ENCODE results near the gene IFIT1B. TPM values are rescaled to one million over a fixed set of nuclear protein-coding genes. Genes with fewer than 3 reads are reported as not detected.
"Not testable (repeated sequence)": the region's sequence is repeated elsewhere in the genome, so short reads cannot be mapped to it uniquely, and the experiment has no call there.

The IFIT1B gene
- total RNA-seq, 1 donor from 2014 or later = not detected

DNA sequence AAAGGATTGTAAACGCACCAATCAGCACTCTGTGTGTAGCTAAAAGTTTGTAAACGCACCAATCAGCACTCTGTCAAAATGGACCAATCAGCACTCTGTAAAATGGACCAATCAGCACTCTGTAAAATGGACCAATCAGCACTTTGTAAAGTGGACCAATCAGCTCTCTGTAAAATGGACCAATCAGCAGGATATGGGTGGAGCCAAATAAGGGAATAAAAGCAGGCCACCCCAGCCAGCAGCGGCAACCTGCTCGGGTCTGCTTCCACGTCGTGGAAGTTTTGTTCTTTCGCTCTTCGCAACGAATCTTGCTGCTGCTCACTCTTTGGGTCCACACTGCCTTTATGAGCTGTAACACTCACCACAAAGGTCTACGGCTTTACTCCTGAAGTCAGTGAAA, 34.4 kb downstream of the IFIT1B start:
- DNase-seq (ENCODE audit: low read depth in 2 of 2) = not testable (repeated sequence)

DNA sequence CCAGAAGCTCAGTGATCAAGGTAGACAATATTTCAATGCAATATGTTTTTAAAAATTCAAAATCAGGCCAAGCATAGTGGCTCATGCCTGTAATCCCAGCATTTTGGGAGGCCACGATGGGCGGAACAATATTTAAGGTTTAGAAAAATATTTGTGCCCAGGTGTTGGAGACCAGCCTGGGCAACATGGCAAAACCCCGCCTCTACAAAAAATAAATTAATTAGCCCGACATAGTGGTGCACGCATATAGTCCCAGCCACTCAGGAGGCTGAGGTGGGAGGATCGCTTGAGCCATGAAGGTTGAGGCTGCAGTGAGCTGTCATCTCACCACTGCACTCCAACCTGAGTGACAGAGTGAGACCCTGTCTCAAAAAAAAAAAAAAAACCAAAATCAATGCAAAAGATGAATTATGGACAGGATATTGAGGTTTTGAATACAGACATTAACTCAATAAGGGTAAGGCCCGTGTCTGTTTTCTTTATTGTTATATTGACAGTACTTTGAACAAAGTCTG, 35.6 kb downstream of the IFIT1B start:
- DNase-seq (ENCODE audit: low read depth in 2 of 2) = no peak

DNA sequence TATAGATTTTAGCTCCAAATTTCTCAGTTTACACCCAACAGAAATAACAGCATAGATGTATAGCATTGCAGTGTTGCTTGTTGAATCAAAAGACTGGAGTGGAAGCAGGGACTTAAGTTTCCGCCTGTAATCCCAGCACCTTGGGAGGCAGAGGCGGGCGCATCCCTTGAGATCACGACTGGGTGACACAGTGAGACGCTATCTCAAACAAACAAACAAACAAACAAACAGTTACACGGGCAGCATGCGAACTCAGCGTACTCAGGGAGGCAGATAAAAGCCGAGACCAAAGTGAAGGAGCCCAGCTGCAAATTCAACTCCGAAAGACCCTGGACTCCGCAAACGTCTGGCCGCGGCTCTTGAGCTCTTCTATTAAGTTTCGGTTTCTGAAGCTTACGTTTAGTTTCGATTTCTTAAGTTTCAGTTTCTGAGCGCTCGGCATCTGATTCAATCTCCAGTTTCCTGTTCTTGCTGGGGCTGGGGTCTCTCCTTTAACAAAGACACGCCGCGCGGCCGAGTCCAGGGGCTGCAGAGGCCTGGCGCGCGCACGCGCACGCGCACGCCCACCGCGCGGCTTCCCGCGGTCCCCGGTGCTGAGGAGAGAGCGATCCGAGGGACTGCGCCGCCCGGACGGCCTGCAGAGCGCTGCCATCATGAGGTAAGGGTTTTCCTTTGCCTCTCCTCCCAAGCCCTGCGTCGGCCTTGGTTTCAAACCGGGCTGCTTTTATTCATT, 36.5 kb downstream of the IFIT1B start, which contains the start of gene IFIT5:
TSS of gene IFIT5 (plus strand) at position 423 of the 733 bp plus-strand sequence. CDS start at position 654, 231 bp downstream.
- DNase-seq (ENCODE audit: low read depth in 2 of 2) = peak; percentile 78 to 84

DNA sequence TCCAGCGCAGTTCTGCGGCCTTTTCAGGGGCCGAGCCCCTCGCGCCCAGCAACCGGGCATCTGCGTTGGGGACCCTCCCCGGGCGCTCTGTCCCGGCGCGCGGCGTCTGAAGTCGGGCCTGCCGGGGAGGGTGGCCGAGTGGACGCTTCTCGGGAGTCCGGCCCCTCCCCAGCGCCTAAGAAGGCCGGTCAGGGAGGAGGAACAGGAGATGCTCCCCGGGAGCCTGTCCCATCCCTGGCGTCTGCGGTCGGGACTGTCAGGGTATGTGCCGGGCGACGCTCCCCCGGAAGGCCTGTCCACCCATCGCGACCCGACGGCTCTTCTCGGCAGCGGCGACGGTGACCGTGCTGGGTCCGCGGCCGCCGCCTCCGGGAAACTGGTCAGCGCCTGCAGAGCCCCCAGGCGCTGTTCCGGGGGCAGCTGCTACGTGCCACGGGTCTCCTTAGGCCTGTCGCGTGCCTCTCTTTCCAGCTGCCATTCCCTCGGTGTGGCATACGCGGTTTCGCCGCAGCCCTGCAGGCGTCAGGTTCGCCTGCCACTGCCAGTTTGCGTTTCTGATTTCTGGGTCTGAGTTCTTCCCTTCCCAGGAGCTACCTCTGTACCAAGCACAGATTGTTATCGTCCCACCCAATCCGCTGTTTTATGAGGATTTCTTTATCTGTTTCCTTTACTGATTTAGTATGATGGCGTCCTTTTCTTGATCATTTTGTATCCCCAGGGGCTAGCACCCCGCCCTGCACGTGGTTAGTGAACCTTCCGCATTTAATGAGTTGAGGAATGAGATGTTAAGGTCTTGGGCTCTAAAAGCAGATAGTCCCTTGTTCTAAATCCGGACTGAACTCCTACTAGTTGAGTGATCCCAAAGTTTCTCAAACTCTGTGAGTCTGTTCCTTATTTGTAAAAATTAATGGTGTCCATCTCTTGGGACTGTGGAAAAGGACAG, 37.3 kb downstream of the IFIT1B start:
- peak; percentile 46 to 54 for DNase-seq (ENCODE audit: low read depth in 2 of 2)

DNA sequence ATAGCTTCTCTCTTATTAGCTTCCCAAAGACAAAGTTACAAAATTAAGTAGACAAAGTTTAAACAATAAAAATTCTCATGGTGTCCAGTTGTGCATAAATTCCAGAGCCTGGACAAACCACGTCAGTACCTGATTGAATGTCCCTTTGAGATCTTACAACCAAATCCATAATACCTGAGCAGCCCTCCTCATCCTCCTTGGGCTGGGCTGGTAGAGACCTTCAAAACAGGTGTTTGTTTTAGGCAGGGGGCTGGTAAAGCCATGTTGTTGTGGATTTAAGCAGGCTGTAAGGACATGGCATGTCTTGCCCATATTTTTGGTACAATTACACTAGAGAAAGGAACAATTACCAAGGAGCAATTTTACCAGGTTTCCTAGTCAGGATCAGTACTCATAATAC, 38.6 kb downstream of the IFIT1B start:
- no peak for DNase-seq (ENCODE audit: low read depth in 2 of 2)

DNA sequence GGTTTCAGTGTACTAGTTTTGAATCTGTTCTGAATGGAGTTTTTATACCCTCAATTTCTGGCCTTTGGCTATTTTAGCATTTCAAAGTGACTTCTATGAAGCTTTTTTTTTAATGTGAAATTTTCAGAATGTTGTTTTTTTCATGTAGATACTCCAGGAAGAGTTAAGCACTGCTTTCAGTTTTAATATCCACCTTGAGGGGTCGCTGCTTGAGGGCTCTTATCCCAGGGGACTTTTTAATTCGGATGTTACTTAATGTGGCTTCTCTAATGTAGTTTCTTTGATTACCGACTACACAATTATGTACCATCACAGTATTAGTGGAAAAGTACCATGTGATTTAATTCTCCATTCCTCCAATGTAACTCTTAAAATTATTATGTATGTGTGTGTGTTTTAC, 41.7 kb downstream of the IFIT1B start:
- peak; percentile 25 to 26 for DNase-seq (ENCODE audit: low read depth in 2 of 2)

DNA sequence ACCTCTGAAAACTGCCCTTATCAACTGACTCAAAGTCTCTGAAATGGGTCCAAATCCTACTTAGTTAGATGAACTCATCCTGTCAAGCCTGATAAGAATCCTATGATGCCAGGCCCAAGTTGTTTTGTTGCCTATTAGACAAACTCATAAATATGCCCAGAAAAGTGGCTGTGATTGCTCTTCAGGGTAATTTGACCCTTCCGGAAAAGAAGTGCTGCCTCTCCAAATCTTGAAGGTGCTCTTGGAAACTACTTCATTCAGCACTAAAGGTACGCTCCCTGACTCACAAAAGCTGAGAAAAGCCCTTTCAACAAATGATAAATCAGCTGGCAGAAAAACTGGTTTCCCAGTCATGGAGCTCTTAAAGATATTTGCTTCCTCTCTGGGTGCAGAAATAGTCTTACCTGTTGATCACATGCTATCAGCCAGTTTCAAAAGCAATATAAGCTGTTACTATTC, 43.2 kb downstream of the IFIT1B start:
- no peak for DNase-seq (ENCODE audit: low read depth in 2 of 2)

DNA sequence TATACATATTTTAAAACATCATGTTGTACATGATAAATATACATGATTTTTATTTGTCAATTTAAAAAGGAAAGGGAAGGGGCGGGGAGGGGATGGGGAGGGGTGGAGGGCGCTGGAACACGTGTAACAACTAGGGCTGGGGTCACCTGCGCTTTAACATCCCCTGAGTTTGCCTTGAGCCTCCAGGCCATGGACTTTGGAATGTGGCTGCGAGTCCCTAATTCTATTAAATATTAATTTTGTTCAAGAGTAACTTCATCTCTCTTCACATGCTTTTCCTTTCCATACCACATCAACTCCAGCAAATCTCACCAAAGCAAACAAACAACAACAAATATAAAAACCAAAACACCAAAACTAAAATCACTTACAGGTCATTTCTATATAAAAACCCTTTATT, 47.1 kb downstream of the IFIT1B start:
- DNase-seq (ENCODE audit: low read depth in 2 of 2) = no peak

DNA sequence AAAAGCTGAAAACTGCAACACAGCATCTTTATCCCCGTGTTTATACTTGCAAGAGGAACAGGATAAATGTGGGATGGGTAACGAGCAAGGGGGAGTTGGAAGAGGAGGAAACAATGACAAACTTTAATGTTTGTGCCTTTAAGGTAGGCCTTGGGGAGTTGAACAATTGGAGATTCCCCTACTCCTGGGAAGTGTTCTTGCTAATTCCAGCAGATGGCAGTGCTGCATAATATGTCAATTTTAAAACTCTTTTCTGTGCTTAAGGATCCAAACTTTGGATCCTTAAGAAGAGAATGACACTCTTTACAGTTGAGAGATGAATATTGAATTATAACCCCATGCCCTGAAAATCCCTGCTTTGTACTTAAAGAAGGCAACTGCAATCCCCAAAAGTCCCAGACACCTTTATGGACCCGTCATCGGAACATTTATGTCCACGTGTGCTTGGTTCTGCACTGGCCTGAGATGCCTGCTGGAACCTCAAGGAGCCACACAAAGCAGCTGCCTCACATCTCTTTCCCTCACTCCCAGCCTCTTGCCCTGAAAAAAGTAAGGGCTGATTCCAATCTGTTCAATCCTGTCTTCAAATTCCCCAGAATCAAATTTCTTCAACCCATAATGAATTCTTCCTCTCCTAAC, 48.5 kb downstream of the IFIT1B start:
- DNase-seq (ENCODE audit: low read depth in 2 of 2) = peak; percentile 69 to 70

DNA sequence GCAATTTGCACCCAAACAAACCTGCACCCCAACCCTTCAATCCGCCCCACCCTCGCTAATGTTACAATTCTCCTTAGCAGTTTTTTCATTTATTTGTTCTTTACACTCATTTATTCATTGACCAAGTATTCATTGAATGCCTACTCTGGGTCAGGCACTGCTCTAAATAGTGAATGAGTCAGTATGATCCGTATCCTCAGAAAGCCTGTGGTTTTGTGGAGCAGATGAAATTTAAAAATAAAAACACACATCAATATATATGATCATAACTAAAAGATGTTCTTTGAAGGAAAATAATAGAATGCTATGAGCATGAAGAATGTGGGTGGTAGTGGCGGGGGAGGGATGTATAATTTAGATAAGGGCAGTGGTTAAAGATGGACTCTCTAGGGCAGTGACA, 49.8 kb downstream of the IFIT1B start:
- peak in 1 of 2 donors; percentile 47 for DNase-seq (ENCODE audit: low read depth in 2 of 2)

DNA sequence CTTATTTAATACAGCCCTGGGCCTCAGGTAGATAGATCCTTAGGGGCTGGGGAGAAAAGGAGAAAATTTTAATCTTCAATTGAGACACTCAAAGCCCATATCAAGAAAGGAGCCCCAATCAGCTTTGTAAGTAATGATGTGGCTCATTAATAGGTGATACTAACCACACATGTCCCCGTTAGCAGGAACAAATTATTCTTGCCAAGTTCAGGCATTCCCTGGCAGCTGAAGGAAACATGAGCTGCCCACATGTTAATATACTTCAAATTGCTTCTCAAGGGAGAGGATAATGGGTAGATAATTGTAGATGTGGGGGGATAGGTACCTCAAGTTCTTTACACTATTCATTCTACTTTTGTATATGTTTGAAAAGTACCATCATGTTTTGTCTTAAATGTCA, 51.0 kb downstream of the IFIT1B start:
- DNase-seq (ENCODE audit: low read depth in 2 of 2) = no peak

DNA sequence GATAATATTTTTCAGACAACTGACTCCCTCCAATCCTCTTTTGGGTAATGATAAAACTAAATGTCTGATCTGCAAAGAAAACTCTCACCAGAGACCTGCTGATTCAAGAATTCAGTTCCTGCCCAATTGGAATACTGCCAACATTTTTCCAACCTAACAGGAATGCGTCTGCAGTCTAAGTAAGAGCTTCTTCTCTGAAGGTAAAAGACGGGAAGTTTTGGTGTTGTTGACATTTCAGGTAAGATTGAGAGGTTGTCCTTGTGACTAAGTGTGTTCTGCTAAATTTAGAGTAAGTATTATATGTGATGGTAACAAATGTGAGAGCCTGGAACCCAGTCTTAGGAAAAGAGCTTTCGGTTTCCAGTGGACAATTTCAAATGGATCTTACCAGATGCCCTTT, 54.1 kb downstream of the IFIT1B start:
- DNase-seq (ENCODE audit: low read depth in 2 of 2) = peak; percentile 49 to 64

Other genes with a start within 250 kb of the IFIT1B start
- gene CH25H, start 170.7 kb upstream of the IFIT1B start, total RNA-seq = 3.0 and 4.4 TPM in 2 replicates
- 43.2 and 54.4 TPM in 2 replicates for gene LIPA, start 126.3 kb upstream of the IFIT1B start, total RNA-seq
- gene IFIT2, start 76.0 kb upstream of the IFIT1B start, total RNA-seq = 3.1 and 8.1 TPM in 2 replicates
- 5.7 and 8.1 TPM in 2 replicates for gene IFIT3, start 50.1 kb upstream of the IFIT1B start, total RNA-seq
- 0.20 and 0.87 TPM in 2 replicates for gene IFIT1, start 14.6 kb downstream of the IFIT1B start, total RNA-seq
- gene IFIT5, start 36.5 kb downstream of the IFIT1B start, total RNA-seq = 6.3 and 7.7 TPM in 2 replicates
- not detected in 2 replicates for gene SLC16A12, start 157.5 kb downstream of the IFIT1B start, total RNA-seq

Measured in lung microvascular endothelial cell (primary cell).